ENCODE data around the gene ZNF439. TPM values are rescaled to one million over a fixed set of nuclear protein-coding genes. Genes with fewer than 3 reads are reported as not detected.
"Not testable (repeated sequence)": the region's sequence is repeated elsewhere in the genome, so short reads cannot be mapped to it uniquely, and the experiment has no call there.

Gene ZNF439
- total RNA-seq, 1 donor from 2014 or later: 4.8 TPM

GRCh38 chr19:11860721-11861120, 12.2 kb downstream of the ZNF439 start:
- Histone ChIP-seq H3K9me3 (replicated peaks) (peaks cover 60% of the 10 kb centered on the region), H3K4me3 (no peak overlapping the region), H3K27me3 (ENCODE audit: low read depth) (no peaks in the 10 kb centered on the region), H3K27ac (replicated peaks) (no peak overlapping the region), H3K4me1 (no peaks in the 10 kb centered on the region), H3K36me3 (peaks cover 20% of the 10 kb centered on the region)
- intact Hi-C loops (cut with micrococcal nuclease): no loop called here
- no peak for TF ChIP-seq CTCF (IDR thresholded peaks at IDR 0.05; ENCODE audit: borderline replicate concordance)
- no peak for DNase-seq

GRCh38 chr19:11861301-11861700, 12.8 kb downstream of the ZNF439 start:
- H3K4me3 ChIP-seq: no peak overlapping the region
- H3K36me3 ChIP-seq: peaks cover 26% of the 10 kb centered on the region
- intact Hi-C loops (cut with micrococcal nuclease): no loop called here
- DNase-seq: no peak
- H3K4me1 ChIP-seq: no peaks in the 10 kb centered on the region
- no peaks in the 10 kb centered on the region for H3K27me3 ChIP-seq (ENCODE audit: low read depth)
- no peak for TF ChIP-seq CTCF (IDR thresholded peaks at IDR 0.05; ENCODE audit: borderline replicate concordance)
- H3K9me3 ChIP-seq (replicated peaks): peaks cover 66% of the 10 kb centered on the region
- no peak overlapping the region for H3K27ac ChIP-seq (replicated peaks)

- H3K4me1 ChIP-seq; H3K27ac ChIP-seq (replicated peaks); DNase-seq; H3K27me3 ChIP-seq (ENCODE audit: low read depth); intact Hi-C loops (cut with micrococcal nuclease); H3K4me3 ChIP-seq: not testable (repeated sequence)
- peaks cover 94% of the 10 kb centered on the region for H3K9me3 ChIP-seq (replicated peaks)
- peaks cover 64% of the 10 kb centered on the region for H3K36me3 ChIP-seq
Measured at GRCh38 chr19:11867766-11868165, 19.2 kb downstream of the ZNF439 start.

GRCh38 chr19:11868188-11868587, 19.7 kb downstream of the ZNF439 start:
- Histone ChIP-seq H3K9me3 (replicated peaks) (peaks cover 90% of the 10 kb centered on the region), H3K4me1 (no peaks in the 10 kb centered on the region), H3K4me3 (no peak overlapping the region), H3K36me3 (peaks cover 60% of the 10 kb centered on the region), H3K27ac (replicated peaks) (no peak overlapping the region), H3K27me3 (ENCODE audit: low read depth) (no peaks in the 10 kb centered on the region)
- TF ChIP-seq CTCF (IDR thresholded peaks at IDR 0.05; ENCODE audit: borderline replicate concordance): no peak
- DNase-seq: no peak
- intact Hi-C loops (cut with micrococcal nuclease): no loop called here

- Histone ChIP-seq H3K9me3 (replicated peaks) (peaks cover 46% of the 10 kb centered on the region), H3K4me1 (no peaks in the 10 kb centered on the region), H3K36me3 (peaks cover 29% of the 10 kb centered on the region), H3K27me3 (ENCODE audit: low read depth) (no peaks in the 10 kb centered on the region), H3K27ac (replicated peaks) (no peak overlapping the region), H3K4me3 (no peak overlapping the region)
- TF ChIP-seq CTCF (IDR thresholded peaks at IDR 0.05; ENCODE audit: borderline replicate concordance): no peak
- intact Hi-C loops (cut with micrococcal nuclease): no loop called here
- DNase-seq: no peak
Measured at GRCh38 chr19:11872624-11873023, 24.1 kb downstream of the ZNF439 start.

- TF ChIP-seq CTCF (IDR thresholded peaks at IDR 0.05; ENCODE audit: borderline replicate concordance): no peak
- H3K4me1 ChIP-seq: no peaks in the 10 kb centered on the region
- H3K27ac ChIP-seq (replicated peaks): no peak overlapping the region
- no peak overlapping the region for H3K4me3 ChIP-seq
- intact Hi-C loops (cut with micrococcal nuclease): no loop called here
- peaks cover 34% of the 10 kb centered on the region for H3K9me3 ChIP-seq (replicated peaks)
- no peak for DNase-seq
- peaks cover 18% of the 10 kb centered on the region for H3K36me3 ChIP-seq
- H3K27me3 ChIP-seq (ENCODE audit: low read depth): no peaks in the 10 kb centered on the region
Measured at GRCh38 chr19:11873762-11874161, 25.2 kb downstream of the ZNF439 start.

Measured in left ventricle myocardium inferior (tissue), 1 donor.